Ovary (tissue), 9 donors: Measurements from ENCODE around the gene PPM1F. TPM values are rescaled to one million over a fixed set of nuclear protein-coding genes. Genes with fewer than 3 reads are reported as not detected.
"Not testable (repeated sequence)": the region's sequence is repeated elsewhere in the genome, so short reads cannot be mapped to it uniquely, and the experiment has no call there.

Experiments used
- DNase-seq, 5 donors: peaks; one replicate each; pipeline ENCODE4 v3.0.0-alpha.2; 2019 to 2020
- H3K27ac ChIP-seq, 2 donors: fragments of 200-600 bp; one replicate each; pipeline versions ENCODE4 v1.5.1 to v1.8.0; 2019 to 2022
- H3K27me3 ChIP-seq: fragments of 200-600 bp; one replicate; pipeline ENCODE4 v1.8.0; 2022
- H3K36me3 ChIP-seq: fragments of 200-600 bp; sonication (generic); one replicate; pipeline ENCODE4 v1.5.1; 2019
- H3K4me1 ChIP-seq: one replicate; pipeline ENCODE4 v1.8.1; 2013; ENCODE audit warnings: mild to moderate bottlenecking, moderate library complexity; ENCODE audit not compliant: insufficient read depth
- H3K4me3 ChIP-seq: fragments of 200-600 bp; sonication (generic); one replicate; pipeline ENCODE4 v1.5.1; 2017
- H3K9me3 ChIP-seq, 2 donors: fragments of 200-600 bp in 1 of 2; sonication (generic) in 1 of 2; one replicate each; pipeline versions ENCODE4 v1.5.1 to v1.8.1; 2013 to 2019; ENCODE audit warnings: mild to moderate bottlenecking in 1 of 2, moderate library complexity in 1 of 2
- CTCF ChIP-seq, 3 donors: fragments of 450-650 bp in 2 of 3; fragments of 200-600 bp in 1 of 3; IDR thresholded peaks; one replicate each; pipeline versions ENCODE4 v1.5.1 to v1.8.0; 2016 to 2022; ENCODE audit warnings: antibody characterized with exemption in 3 of 3, mild to moderate bottlenecking in 1 of 3
- EP300 ChIP-seq: sonication (generic); formaldehyde crosslinking; IDR thresholded peaks from one replicate; pipeline ENCODE4 v1.6.1; 2017; ENCODE audit warnings: antibody characterized with exemption
- POLR2A ChIP-seq: fragments of 450-650 bp; IDR thresholded peaks from one replicate; pipeline ENCODE4 v1.6.1; 2017; ENCODE audit warnings: antibody characterized with exemption, mild to moderate bottlenecking, moderate library complexity
- WGBS, 3 donors: extraction: QIAGEN DNeasy Blood & Tissue Kit in 1 of 3; methylation state at CpG; one replicate each; pipeline versions ENCODE4 v1.1.5 to v1.1.7; 2013 to 2017; 5-methylcytosine and 5-hydroxymethylcytosine counted together
- intact Hi-C, 4 donors: fragments of 100-400 bp; cut with DNase I; formaldehyde crosslinking; loops; one replicate each; pipeline versions ENCODE4 v1.11.0 to v1.15.1; 2022 to 2023
- polyA plus RNA-seq, 2 donors: library from polyadenylated mRNA; stranded (reverse); fragments of 200-250 nt in 1 of 2; fragments of 350-450 nt in 1 of 2; fragmentation: Illumina TruSeq in 1 of 2; extraction: RNeasy Lipid Tissue Mini Kit (QIAGEN cat#74804) in 1 of 2; gene quantifications; one replicate each; pipeline ENCODE4 v1.2.3, GENCODE V29; 2013 to 2014
- total RNA-seq, 7 donors: library from RNA; depleted of rRNA in 2 of 7; stranded (reverse); fragments of >200 nt in 2 of 7; fragmentation: NEBNext Ultra II Directional in 3 of 7; extraction: Animal tissue kit (Norgen Biotek cat#: 25700) in 3 of 7; gene quantifications; one replicate each; pipeline versions ENCODE4 v1.1.0 to v1.2.4, GENCODE V29; 2016 to 2023
- donor health status: DM: no; HTN: no; CAD: no; lungs with moderate emphysema.
- donor health status: DM: no; HTN: no; CAD: no.
- donor health status: Bipolar disorder and iron deficiency.
- donor health status: DM: yes; HTN: yes; CAD: no.
- donor health status: DM: no; HTN: no; CAD: no.
- donor health status: DM: yes; HTN: yes; CAD: no.

The PPM1F gene
- total and polyA plus RNA-seq, 9 donors, result 9.8 to 33.0 (median 22.0) TPM

- 56 to 57% (median 57%) methylated on average over 19 of the region's 19 CpGs for WGBS, 3 donors
- no peak for TF ChIP-seq POLR2A
- Histone ChIP-seq H3K27ac (peak overlapping the region in 1 of 2 donors; percentile 19), H3K4me3 (no peak overlapping the region), H3K27me3 (no peaks in the 10 kb centered on the region), H3K4me1 (peaks cover 10% of the 10 kb centered on the region), H3K9me3 (no peaks in the 10 kb centered on the region), H3K36me3 (no peaks in the 10 kb centered on the region)
- intact Hi-C loops, result loop anchor here in 1 of 4 donors (5.0 kb wide), 1 partner anchor 230 kb away; no protein-coding TSS in a partner anchor
- peak in 3 of 5 donors; percentile 55 to 68 (median 64) for DNase-seq
These were observed 10.0 kb downstream of the PPM1F start for GRCh38 chr22:21942407-21943343.

- Histone ChIP-seq H3K4me3 (no peak overlapping the region), H3K36me3 (no peaks in the 10 kb centered on the region), H3K4me1 (peaks cover 18% of the 10 kb centered on the region), H3K27me3 (no peaks in the 10 kb centered on the region), H3K9me3 (no peaks in the 10 kb centered on the region), H3K27ac (peak overlapping the region in 1 of 2 donors; percentile 19)
- 81 to 87% (median 82%) methylated on average over 8 of the region's 8 CpGs for WGBS, 3 donors
- intact Hi-C loops, result loop anchor here in 1 of 4 donors (5.0 kb wide), 1 partner anchor 230 kb away; no protein-coding TSS in a partner anchor
- TF ChIP-seq EP300 (no peak), POLR2A (no peak), CTCF (IDR thresholded peaks at IDR 0.05) (no peak)
- no peak for DNase-seq
These were observed 10.7 kb downstream of the PPM1F start for GRCh38 chr22:21941921-21942320.

GRCh38 chr22:21940521-21940920 lies 12.1 kb downstream of the PPM1F start:
- H3K27ac ChIP-seq, result no peak overlapping the region
- TF ChIP-seq EP300, result no peak
- TF ChIP-seq POLR2A, result no peak
- no peak for TF ChIP-seq CTCF (IDR thresholded peaks at IDR 0.05)
- peaks cover 21% of the 10 kb centered on the region for H3K4me1 ChIP-seq
- H3K4me3 ChIP-seq, result no peak overlapping the region
- no peaks in the 10 kb centered on the region for H3K36me3 ChIP-seq
- WGBS, 3 donors, result 84 to 88% (median 87%) methylated on average over 3 of the region's 3 CpGs
- intact Hi-C loops, result loop anchor here in 1 of 4 donors (5.0 kb wide), 1 partner anchor 228 kb away; no protein-coding TSS in a partner anchor
- no peaks in the 10 kb centered on the region for H3K27me3 ChIP-seq
- H3K9me3 ChIP-seq, result no peaks in the 10 kb centered on the region
- no peak for DNase-seq

- peaks cover 21% of the 10 kb centered on the region for H3K4me1 ChIP-seq
- not testable (repeated sequence) for H3K36me3 ChIP-seq
- intact Hi-C loops, result loop anchor here (2.0 to 5.0 kb wide), 3 partner anchors 225 to 228 kb away; no protein-coding TSS in a partner anchor
These were observed 12.7 kb downstream of the PPM1F start for GRCh38 chr22:21939935-21940334.

GRCh38 chr22:21939461-21939913 lies 13.2 kb downstream of the PPM1F start:
- Histone ChIP-seq H3K36me3 (no peaks in the 10 kb centered on the region), H3K9me3 (no peaks in the 10 kb centered on the region), H3K27ac (no peak overlapping the region), H3K4me3 (no peak overlapping the region), H3K4me1 (peaks cover 21% of the 10 kb centered on the region), H3K27me3 (no peaks in the 10 kb centered on the region)
- TF ChIP-seq EP300 (no peak), POLR2A (no peak), CTCF (IDR thresholded peaks at IDR 0.05) (no peak)
- DNase-seq, result no peak
- intact Hi-C loops, result loop anchor here in 3 of 4 donors (2.0 to 5.0 kb wide), 3 partner anchors 225 to 227 kb away; no protein-coding TSS in a partner anchor
- WGBS, 3 donors, result 73 to 75% (median 74%) methylated on average over 10 of the region's 10 CpGs

More at GRCh38 chr22:21939935-21940334, 12.7 kb downstream of the PPM1F start:
- H3K9me3 ChIP-seq, H3K4me3 ChIP-seq, H3K27ac ChIP-seq, DNase-seq, H3K27me3 ChIP-seq: not testable (repeated sequence)
- WGBS, 3 donors, result 83 to 94% (median 90%) methylated on average over 5 of the region's 5 CpGs
